NOMO-1 treated with DMSO at 0.1 percent for 48 hours (cell line): ENCODE data around the gene DENND2D.

Source experiments
- DNase-seq: peaks from one replicate; lab custom pipeline; 2025; ENCODE audit not compliant: unreplicated experiment; lab: John Stamatoyannopoulos, UW

Gene DENND2D

GRCh38 chr1:111199881-111200801 is at the start of gene DENND2D:
DENND2D (minus strand) TSS chr1:111200646; CDS start chr1:111200459, 187 bp downstream.
- DNase-seq: peak; percentile 62

- no peak for DNase-seq
Observed at GRCh38 chr1:111249960-111250359, 49.5 kb upstream of the DENND2D start.

GRCh38 chr1:111247125-111247838 is 46.8 kb upstream of the DENND2D start:
- no peak for DNase-seq

GRCh38 chr1:111242805-111243523 is 42.5 kb upstream of the DENND2D start:
- DNase-seq: no peak

- DNase-seq: no peak
Observed at GRCh38 chr1:111241797-111242196, 41.4 kb upstream of the DENND2D start.

- DNase-seq: no peak
Observed at GRCh38 chr1:111238056-111238795, 37.8 kb upstream of the DENND2D start.

GRCh38 chr1:111236806-111237205 is 36.4 kb upstream of the DENND2D start:
- no peak for DNase-seq

- no peak for DNase-seq
Observed at GRCh38 chr1:111236379-111236778, 35.9 kb upstream of the DENND2D start.

GRCh38 chr1:111234866-111235265 is 34.4 kb upstream of the DENND2D start:
- no peak for DNase-seq

- DNase-seq: no peak
Observed at GRCh38 chr1:111234258-111234657, 33.8 kb upstream of the DENND2D start.

- DNase-seq: no peak
Observed at GRCh38 chr1:111232134-111232533, 31.7 kb upstream of the DENND2D start.

- DNase-seq: no peak
Observed at GRCh38 chr1:111228748-111229126, 28.3 kb upstream of the DENND2D start.

- DNase-seq: no peak
Observed at GRCh38 chr1:111227851-111228747, 27.7 kb upstream of the DENND2D start.

- no peak for DNase-seq
Observed at GRCh38 chr1:111227434-111227833, 27.0 kb upstream of the DENND2D start, which contains the start of gene CHI3L2. CHI3L2 (plus strand) TSS chr1:111227713; CDS start chr1:111227730, 17 bp downstream.

- DNase-seq: no peak
Observed at GRCh38 chr1:111225717-111226400, 25.4 kb upstream of the DENND2D start.

GRCh38 chr1:111225091-111225490 is 24.6 kb upstream of the DENND2D start:
- DNase-seq: no peak

- no peak for DNase-seq
Observed at GRCh38 chr1:111223126-111223685, 22.8 kb upstream of the DENND2D start.

- peak; percentile 56 for DNase-seq
Observed at GRCh38 chr1:111222308-111223125, 22.1 kb upstream of the DENND2D start.
